Measurements from ENCODE around the gene PTPRT. TPM values are rescaled to one million over a fixed set of nuclear protein-coding genes. Genes with fewer than 3 reads are reported as not detected.

The PTPRT gene
- total and polyA plus RNA-seq, 2 experiments from 2014 or later = not detected

- TF ChIP-seq ZNF462 (CRISPR knock-in tag; IDR thresholded peaks at IDR 0.05) (no peak), JUNB (IDR thresholded peaks at IDR 0.05; ENCODE audit: unreplicated experiment) (no peak), CTCF (conservative IDR thresholded peaks at IDR 0.05; ENCODE audit: low read depth in 2 of 2) (no peak), ZNF331 (CRISPR knock-in tag; IDR thresholded peaks at IDR 0.05; ENCODE audit: low read depth) (no peak)
These were observed 747.8 kb downstream of the PTPRT start (continued) for GRCh38 chr20:42441864-42442331.

GRCh38 chr20:42441196-42441863 is 748.4 kb downstream of the PTPRT start:
- no peak for DNase-seq (ENCODE audit: low spot score)
- no peak overlapping the region for H3K4me3 Mint-ChIP-seq
- no peak for TF ChIP-seq ETS1 (IDR thresholded peaks at IDR 0.05)
- no peak for TF ChIP-seq CTCF (conservative IDR thresholded peaks at IDR 0.05; ENCODE audit: low read depth in 2 of 2)
- TF ChIP-seq ZNF114 (CRISPR knock-in tag; IDR thresholded peaks at IDR 0.05) = no peak
- TF ChIP-seq REST (IDR thresholded peaks at IDR 0.05; ENCODE audit: unreplicated experiment) = no peak
- TF ChIP-seq EZH2 (IDR thresholded peaks at IDR 0.05; ENCODE audit: low read depth, unreplicated experiment) = no peak

More at GRCh38 chr20:42441196-42441863, 748.4 kb downstream of the PTPRT start:
- H3K9me3 Mint-ChIP-seq = peaks cover 100% of the 10 kb centered on the region
- peaks cover 34% of the 10 kb centered on the region for H3K36me3 Mint-ChIP-seq (ENCODE audit: low read depth)
- peaks cover 9% of the 10 kb centered on the region; the same call in 1 of the 2 replicates for H3K36me3 ChIP-seq (ENCODE audit: insufficient read depth)
- no peaks in the 10 kb centered on the region for H3K79me2 ChIP-seq (replicated peaks; ENCODE audit: insufficient read depth)
- no peaks in the 10 kb centered on the region for H3F3A ChIP-seq (replicated peaks; ENCODE audit: low read depth)
- no peak overlapping the region for H3K27ac ChIP-seq (ENCODE audit: low read depth)
- H4K20me1 ChIP-seq (replicated peaks; ENCODE audit: insufficient read depth) = no peaks in the 10 kb centered on the region
- H3K9me2 ChIP-seq (ENCODE audit: insufficient read depth) = no peaks in the 10 kb centered on the region
- no peaks in the 10 kb centered on the region for H3K27me3 ChIP-seq (ENCODE audit: insufficient read depth)
- ATAC-seq = no peak
- H2AFZ ChIP-seq = no peak overlapping the region
- no peak overlapping the region for H3K27ac Mint-ChIP-seq
- H3K4me2 ChIP-seq = no peak overlapping the region
- H3K4me1 ChIP-seq (ENCODE audit: insufficient read depth) = no peaks in the 10 kb centered on the region
- peaks cover 4% of the 10 kb centered on the region for H3K27me3 Mint-ChIP-seq (ENCODE audit: insufficient read depth, low read depth, poor library complexity)
- H3K4me3 ChIP-seq = no peak overlapping the region
- no peaks in the 10 kb centered on the region for H3K4me1 Mint-ChIP-seq
